ENCODE data around the gene ADAMTSL1. TPM values are rescaled to one million over a fixed set of nuclear protein-coding genes. Genes with fewer than 3 reads are reported as not detected.

The ADAMTSL1 gene
- total and polyA plus RNA-seq, 4 donors: 0.31 to 3.4 (median 1.9) TPM

GRCh38 chr9:18550286-18550685 lies 76.3 kb downstream of the ADAMTSL1 start:
- no peak for TF ChIP-seq FOXA1 (IDR thresholded peaks at IDR 0.05)
- no peak for TF ChIP-seq EGR1 (IDR thresholded peaks at IDR 0.05; ENCODE audit: low read depth in 2 of 2)
- no peak for TF ChIP-seq SP1 (IDR thresholded peaks at IDR 0.05)
- TF ChIP-seq HNF4A (conservative IDR thresholded peaks at IDR 0.05): no peak
- TF ChIP-seq ATF3 (IDR thresholded peaks at IDR 0.05): no peak
- no peak for TF ChIP-seq GABPA (IDR thresholded peaks at IDR 0.05 in 1 of 2, conservative IDR thresholded peaks at IDR 0.05 in 1 of 2)
- TF ChIP-seq REST (IDR thresholded peaks at IDR 0.05): no peak
- no peak for TF ChIP-seq CTCF (IDR thresholded peaks at IDR 0.05; ENCODE audit: low read depth, low read length, missing input control)
- no peaks in the 10 kb centered on the region for H3K27me3 ChIP-seq (ENCODE audit: control insufficient read depth in 4 of 4, insufficient read depth in 4 of 4, low read length in 3 of 4)
- H3K36me3 ChIP-seq (ENCODE audit: control insufficient read depth in 4 of 4, insufficient read depth in 3 of 4, low read depth in 1 of 4, low read length in 3 of 4): no peaks in the 10 kb centered on the region
- H3K9me3 ChIP-seq (ENCODE audit: control insufficient read depth in 4 of 4, low read length in 3 of 4): no peaks in the 10 kb centered on the region
- H3K4me3 ChIP-seq (ENCODE audit: low read depth in 1 of 3, low read length in 3 of 3): no peak overlapping the region
- WGBS: 77% methylated on average over 5 of the region's 5 CpGs
- no peak overlapping the region for H3K9ac ChIP-seq (ENCODE audit: low read depth in 1 of 2, low read length in 2 of 2)
- H3K4me1 ChIP-seq (ENCODE audit: control insufficient read depth in 4 of 4, insufficient read depth in 4 of 4, low read length in 3 of 4): no peaks in the 10 kb centered on the region
- no peak overlapping the region for H3K27ac ChIP-seq (ENCODE audit: low read depth in 1 of 2, low read length in 2 of 2)
- no peak for DNase-seq (ENCODE audit: low spot score)

- Histone ChIP-seq H3K9me3 (ENCODE audit: control insufficient read depth in 4 of 4, low read length in 3 of 4) (no peaks in the 10 kb centered on the region), H3K36me3 (ENCODE audit: control insufficient read depth in 4 of 4, insufficient read depth in 3 of 4, low read depth in 1 of 4, low read length in 3 of 4) (no peaks in the 10 kb centered on the region), H3K4me1 (ENCODE audit: control insufficient read depth in 4 of 4, insufficient read depth in 4 of 4, low read length in 3 of 4) (no peaks in the 10 kb centered on the region), H3K27ac (ENCODE audit: low read depth in 1 of 2, low read length in 2 of 2) (no peak overlapping the region), H3K27me3 (ENCODE audit: control insufficient read depth in 4 of 4, insufficient read depth in 4 of 4, low read length in 3 of 4) (no peaks in the 10 kb centered on the region), H3K9ac (ENCODE audit: low read depth in 1 of 2, low read length in 2 of 2) (no peak overlapping the region), H3K4me3 (ENCODE audit: low read depth in 1 of 3, low read length in 3 of 3) (no peak overlapping the region)
- no peak for DNase-seq (ENCODE audit: low spot score)
- TF ChIP-seq HNF4A (conservative IDR thresholded peaks at IDR 0.05): no peak
- no peak for TF ChIP-seq GABPA (IDR thresholded peaks at IDR 0.05 in 1 of 2, conservative IDR thresholded peaks at IDR 0.05 in 1 of 2)
- no peak for TF ChIP-seq ZBTB33 (IDR thresholded peaks at IDR 0.05)
- no peak for TF ChIP-seq REST (IDR thresholded peaks at IDR 0.05)
- no peak for TF ChIP-seq RAD21 (IDR thresholded peaks at IDR 0.05)
- TF ChIP-seq RXRA (IDR thresholded peaks at IDR 0.05): no peak
- TF ChIP-seq FOXA2 (IDR thresholded peaks at IDR 0.05): no peak
- no peak for TF ChIP-seq CTCF (IDR thresholded peaks at IDR 0.05; ENCODE audit: low read depth, low read length, missing input control)
- TF ChIP-seq SP1 (IDR thresholded peaks at IDR 0.05): no peak
- no peak for TF ChIP-seq MAX (IDR thresholded peaks at IDR 0.05)
- no peak for TF ChIP-seq HNF4G (IDR thresholded peaks at IDR 0.05)
- no peak for TF ChIP-seq TAF1 (conservative IDR thresholded peaks at IDR 0.05)
- TF ChIP-seq NR2F2 (IDR thresholded peaks at IDR 0.05): no peak
- no peak for TF ChIP-seq EGR1 (IDR thresholded peaks at IDR 0.05; ENCODE audit: low read depth in 2 of 2)
- WGBS: 78% methylated on average over 6 of the region's 6 CpGs
These were observed 80.3 kb downstream of the ADAMTSL1 start for GRCh38 chr9:18554244-18554643.
